Hematopoietic multipotent progenitor cell treated with erythropoietin and hydrocortisone succinate and interleukin-3 and kit ligand, for 17 days (in vitro differentiated cells): ENCODE results near the gene EMILIN2.
A peak's percentile ranks its signal among the peaks of the same experiment; 100 is the strongest.
"Not testable (repeated sequence)": the region's sequence is repeated elsewhere in the genome, so short reads cannot be mapped to it uniquely, and the experiment has no call there.

ENCODE experiments used
- DNase-seq: peaks from one replicate; pipeline ENCODE4 v3.0.0-alpha.2; 2015; ENCODE audit warnings: low spot score

Gene EMILIN2

DNA sequence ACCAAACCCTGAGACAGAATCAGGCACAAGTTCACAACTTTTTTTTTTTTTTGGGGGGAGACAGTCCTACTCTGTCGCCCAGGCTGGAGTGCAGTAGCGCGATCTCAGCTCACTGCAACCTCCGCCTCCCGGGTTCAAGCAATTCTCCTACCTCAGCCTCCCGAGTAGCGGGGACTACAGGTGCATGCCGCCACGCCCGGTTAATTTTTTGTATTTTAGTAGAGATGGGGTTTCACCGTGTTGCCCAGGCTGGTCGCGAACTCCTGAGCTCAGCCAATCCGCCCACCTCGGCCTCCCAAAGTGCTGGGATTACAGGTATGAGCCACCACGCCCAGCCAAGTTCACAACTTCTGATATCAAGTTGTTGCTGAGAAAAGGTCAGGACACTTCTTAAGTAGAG is 68.7 kb downstream of the EMILIN2 start:
- DNase-seq = not testable (repeated sequence)

GRCh38 chr18:2916184-2916583 is 69.4 kb downstream of the EMILIN2 start:
- no peak for DNase-seq

- no peak for DNase-seq
Measured at GRCh38 chr18:2917259-2918047, 70.6 kb downstream of the EMILIN2 start.

DNA sequence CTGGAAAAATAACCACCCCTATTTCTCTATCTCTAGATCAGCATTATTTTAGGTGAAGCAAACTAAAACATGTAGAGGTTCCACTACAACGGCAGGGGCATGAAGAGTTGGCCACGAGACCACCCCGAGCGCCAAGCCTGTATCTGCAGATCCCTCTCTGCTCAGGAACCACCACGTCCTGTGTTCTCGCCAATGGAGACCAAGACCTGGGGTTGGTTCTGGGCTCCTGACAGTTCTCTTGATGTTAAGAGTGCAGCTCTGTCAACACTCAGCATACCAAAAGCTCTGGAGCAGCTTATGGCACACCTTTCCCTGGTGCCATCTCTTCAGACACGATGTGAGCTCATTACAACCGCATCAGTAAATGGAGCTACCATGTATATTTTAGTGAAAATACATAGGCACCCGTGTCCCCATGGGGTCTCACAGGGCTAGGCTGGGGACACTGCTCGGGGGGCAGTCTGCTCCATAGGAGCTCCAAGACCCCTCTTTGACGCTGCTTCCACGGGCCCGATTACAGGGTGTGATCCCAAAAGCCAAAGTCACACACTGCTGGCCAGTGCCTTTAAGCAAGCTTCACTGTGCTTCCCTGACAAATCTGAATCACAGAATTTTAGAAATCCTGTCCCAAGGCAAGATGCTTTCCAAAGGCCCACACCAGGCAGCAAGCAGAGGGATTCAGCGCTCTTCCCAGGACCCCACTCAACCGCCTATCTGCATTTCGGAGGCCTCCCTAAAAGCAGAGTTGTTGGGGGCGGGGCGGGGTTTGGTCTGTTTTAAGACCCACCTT is 72.2 kb downstream of the EMILIN2 start:
- no peak for DNase-seq

DNA sequence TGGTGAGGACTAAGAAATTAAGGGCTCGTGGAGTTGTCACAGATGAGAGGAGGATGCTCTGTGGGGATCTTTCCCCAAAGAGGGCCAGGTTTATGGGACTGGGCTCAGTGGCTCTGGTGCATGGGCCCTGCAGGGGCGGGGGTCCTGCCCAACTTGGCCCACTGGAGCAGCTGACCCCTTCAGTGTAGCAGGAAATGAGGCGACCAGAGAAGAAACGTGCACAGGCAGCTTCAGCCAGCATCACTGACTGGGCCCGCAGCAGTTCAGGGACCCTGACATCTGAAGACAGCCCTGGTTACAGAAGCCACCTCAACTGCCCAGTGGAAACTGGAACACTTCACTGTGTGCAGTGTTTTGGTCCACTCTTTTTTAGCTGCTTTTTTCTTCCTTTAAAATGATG is 72.8 kb downstream of the EMILIN2 start:
- no peak for DNase-seq

- no peak for DNase-seq
Measured at GRCh38 chr18:2920027-2920426, 73.2 kb downstream of the EMILIN2 start.

DNA sequence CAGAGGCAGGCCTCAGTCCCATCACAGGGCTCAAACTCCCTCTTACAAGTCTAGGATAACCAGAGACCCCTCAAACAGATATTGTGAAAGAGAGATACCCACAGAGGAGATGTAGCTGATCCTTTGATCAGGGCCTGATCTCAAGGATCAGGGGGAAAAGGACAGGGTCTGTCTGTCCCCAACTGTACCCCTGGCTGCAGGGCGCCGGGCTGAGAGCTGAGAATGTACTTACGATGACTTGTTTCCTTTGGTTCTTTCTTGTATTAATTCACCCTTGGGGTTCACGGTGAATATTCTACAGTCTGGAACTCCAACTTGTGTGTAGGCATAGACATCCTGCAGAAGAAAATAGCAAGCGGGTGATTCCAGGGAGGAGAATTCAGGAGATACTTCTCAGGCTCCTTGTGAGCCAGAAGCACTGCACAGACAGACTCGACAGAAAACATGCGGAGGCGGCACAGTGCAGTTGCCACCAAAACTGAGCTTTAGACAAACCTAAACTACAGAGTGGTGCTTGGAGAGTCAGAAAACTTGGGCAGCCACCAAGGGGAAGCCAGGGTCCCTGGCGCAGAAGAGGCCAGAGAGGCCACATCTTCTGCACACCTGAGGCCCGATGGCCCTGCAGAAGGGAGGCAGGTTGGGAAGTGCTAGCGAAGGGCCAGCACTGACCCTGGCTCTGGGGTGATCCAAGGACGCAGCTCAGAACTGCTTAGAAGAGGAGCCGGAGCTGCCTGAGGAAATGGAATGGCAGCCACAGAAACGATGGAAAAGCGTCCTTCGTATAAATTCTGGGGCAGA is 73.9 kb downstream of the EMILIN2 start:
- no peak for DNase-seq

GRCh38 chr18:2921778-2922177 is 75.0 kb downstream of the EMILIN2 start:
- no peak for DNase-seq

DNA sequence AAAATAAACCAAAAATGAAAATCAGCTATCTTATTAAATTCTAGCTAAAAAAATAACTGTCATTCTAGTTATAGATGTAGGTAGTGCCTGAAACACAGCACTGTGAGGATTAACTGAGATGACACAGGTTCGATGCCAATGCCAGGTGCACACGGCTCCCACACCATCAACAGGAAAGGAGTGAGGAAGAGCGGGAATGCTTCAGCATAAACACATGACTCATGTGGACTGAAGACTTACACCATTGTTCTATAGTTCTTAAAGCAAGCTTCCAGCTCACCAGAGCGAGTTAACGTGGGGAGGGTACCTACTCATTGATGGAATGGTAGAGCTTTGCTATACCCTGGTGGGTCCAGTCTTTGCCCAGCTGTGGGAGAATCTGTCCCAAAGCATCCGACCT is 76.7 kb downstream of the EMILIN2 start:
- DNase-seq = no peak

- DNase-seq = no peak
Measured at GRCh38 chr18:2924920-2925319, 78.1 kb downstream of the EMILIN2 start.

DNA sequence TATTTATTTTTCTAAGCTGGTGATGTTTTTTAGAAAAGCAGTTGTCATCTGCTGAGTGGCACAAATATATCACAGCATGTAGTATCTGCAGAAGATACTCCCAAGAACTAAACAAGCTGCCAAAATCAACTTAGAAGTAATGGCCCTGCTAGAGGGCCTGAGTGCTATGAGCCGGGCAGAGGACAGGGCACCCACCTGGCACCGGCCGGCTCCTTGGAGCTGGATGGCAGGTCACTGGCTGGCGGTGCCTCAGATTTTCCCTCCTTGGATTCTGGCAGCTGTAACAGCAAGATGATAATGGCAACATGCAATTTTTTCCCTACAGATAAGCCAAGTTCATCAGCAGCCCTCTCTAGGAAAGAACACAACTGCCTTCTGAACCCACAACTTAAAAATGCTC is 79.7 kb downstream of the EMILIN2 start:
- DNase-seq = no peak

DNA sequence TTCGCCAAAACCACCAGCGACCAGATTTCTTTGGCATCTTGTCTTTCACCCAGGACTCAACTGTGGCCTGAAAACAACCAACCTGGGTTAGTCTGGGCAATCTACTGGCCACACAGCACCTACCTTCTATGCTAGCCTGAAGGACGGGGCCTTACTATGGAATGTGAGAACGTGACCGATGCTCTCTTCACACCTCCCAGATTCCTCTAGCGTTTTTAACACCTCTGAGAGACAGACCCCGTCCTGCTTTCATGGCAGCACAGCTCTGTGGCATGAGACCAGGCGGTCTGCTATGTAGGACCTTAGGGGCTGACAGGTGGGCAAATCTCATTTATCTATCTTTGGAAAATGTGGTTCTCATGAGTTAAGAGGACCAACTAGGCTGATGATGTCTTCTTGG is 80.9 kb downstream of the EMILIN2 start:
- no peak for DNase-seq

- peak; percentile 89 for DNase-seq
Measured at GRCh38 chr18:2932247-2933181, 85.7 kb downstream of the EMILIN2 start.

GRCh38 chr18:2933995-2934394 is 87.2 kb downstream of the EMILIN2 start:
- no peak for DNase-seq

DNA sequence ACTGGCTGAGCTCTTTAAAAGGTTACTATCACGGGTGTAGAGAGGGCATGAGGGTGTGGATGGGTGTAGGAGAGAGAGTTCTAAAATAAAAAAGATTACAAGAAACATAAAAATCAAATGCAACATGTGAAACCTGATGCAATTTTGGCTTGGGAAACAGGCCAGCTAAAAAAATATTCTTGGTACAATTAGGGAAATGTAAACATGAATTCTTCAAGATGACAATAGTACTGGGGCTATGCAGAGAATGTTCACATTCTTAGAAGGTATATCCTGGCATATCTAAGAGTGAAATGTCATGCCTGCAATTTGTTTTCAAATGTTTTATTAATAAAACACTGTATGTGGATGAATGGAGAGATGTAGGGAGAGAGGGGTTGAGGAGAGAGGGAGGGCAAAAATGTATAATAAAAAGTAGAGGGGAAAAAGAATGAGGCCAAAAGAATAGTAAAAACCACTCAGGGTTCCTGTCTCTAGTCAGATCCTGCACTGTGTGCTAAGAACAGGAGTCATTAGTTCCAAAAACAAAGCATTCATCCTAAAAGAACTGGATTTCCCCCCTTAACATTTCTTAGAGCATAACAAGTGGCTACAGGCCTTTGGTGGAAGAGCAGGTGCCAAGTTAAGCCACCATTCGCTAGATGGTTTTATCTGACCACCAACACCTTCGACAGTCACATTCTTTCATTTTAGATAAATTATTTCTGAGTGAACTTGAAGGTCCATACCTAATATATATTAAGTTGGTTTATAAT is 88.8 kb downstream of the EMILIN2 start:
- DNase-seq = no peak

DNA sequence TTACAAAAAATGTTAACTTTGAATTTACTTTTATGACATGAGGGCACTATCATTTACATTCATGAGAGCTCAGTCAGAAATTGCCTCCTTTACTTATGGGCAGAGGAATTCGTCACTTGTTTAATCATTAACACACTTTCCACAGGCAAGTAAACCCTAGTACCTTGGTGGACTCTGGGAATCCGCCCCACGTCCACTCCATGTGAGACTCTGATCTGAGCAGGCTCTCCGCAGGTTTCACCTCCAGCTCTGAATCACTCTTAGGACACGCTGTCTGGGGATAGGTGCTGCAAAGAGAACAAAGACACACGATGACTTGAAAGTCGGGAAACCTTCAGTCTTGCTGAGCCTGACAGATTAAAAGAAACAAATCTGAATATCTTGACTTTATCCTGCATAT is 92.5 kb downstream of the EMILIN2 start:
- DNase-seq = no peak

GRCh38 chr18:2948038-2948437 is 101.2 kb downstream of the EMILIN2 start:
- DNase-seq = peak; percentile 88

- DNase-seq = no peak
Measured at GRCh38 chr18:2952605-2953004, 105.8 kb downstream of the EMILIN2 start.

DNA sequence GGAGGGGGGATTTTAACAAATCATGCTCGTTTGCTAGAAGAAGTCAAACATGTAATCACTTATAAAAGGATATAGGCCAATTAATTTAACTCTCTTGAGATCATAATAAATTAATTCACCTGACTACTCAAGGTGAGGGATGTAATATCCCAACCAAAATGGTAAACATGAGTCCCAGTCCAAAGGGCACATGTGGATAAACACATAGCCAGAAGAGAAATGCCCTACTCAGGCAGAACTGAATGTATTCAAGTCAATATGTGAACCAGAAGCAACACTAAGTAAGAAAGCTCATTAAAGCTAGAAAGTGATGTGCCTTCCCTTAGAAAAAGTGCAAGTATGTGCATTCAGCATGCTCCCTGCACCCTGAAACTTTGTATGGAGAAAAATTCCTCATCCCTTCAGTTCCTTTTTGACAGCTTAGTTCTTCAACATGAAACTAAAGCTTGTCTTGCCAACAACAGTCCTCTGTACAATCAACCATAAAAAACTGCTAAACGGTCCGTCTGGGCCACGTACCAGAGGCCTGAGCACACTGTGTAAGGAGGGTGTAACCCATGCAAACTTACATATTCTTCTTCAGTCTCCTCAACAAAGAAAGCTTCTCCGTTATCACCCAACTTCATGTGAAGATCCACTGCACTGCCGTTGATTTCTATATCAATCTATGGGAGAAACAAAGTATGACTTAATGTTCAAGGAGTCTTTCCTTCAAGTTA is 107.3 kb downstream of the EMILIN2 start:
- no peak for DNase-seq
